Activated naive CD4-positive, alpha-beta T cell treated with anti-CD3 and anti-CD28 coated beads, Interleukin-2, amount 10 ng/mL, durations not matched to agents 7 days and 5 days (primary cell): ENCODE data around the gene C1QB.
"Not testable (repeated sequence)": the region's sequence is repeated elsewhere in the genome, so short reads cannot be mapped to it uniquely, and the experiment has no call there.

ENCODE experiments used
- CTCF ChIA-PET: fragments of 350-600 bp; sonication (Branson Sonifier 250); formaldehyde crosslinking; loops from one replicate; lab custom pipeline; 2021; ENCODE audit warnings: antibody characterized with exemption; lab: Charles Lee
- DNase-seq: peaks from one replicate; pipeline ENCODE4 v3.0.0-alpha.2; 2020
- H3K27ac Mint-ChIP-seq: one replicate; pipeline ENCODE4 v1.8.0; 2021; ENCODE audit warnings: mild to moderate bottlenecking, moderate library complexity, mixed read lengths
- H3K27me3 Mint-ChIP-seq: one replicate; pipeline ENCODE4 v1.8.0; 2021; ENCODE audit warnings: mild to moderate bottlenecking, mixed read lengths
- H3K36me3 Mint-ChIP-seq: one replicate; pipeline ENCODE4 v1.8.0; 2021; ENCODE audit warnings: mixed read lengths
- H3K4me1 Mint-ChIP-seq: one replicate; pipeline ENCODE4 v1.8.0; 2021; ENCODE audit warnings: mixed read lengths
- H3K4me3 Mint-ChIP-seq: one replicate; pipeline ENCODE4 v1.8.0; 2021; ENCODE audit warnings: mild to moderate bottlenecking, moderate library complexity, mixed read lengths
- H3K9me3 Mint-ChIP-seq: one replicate; pipeline ENCODE4 v1.8.0; 2021; ENCODE audit warnings: mixed read lengths

Gene C1QB

DNA sequence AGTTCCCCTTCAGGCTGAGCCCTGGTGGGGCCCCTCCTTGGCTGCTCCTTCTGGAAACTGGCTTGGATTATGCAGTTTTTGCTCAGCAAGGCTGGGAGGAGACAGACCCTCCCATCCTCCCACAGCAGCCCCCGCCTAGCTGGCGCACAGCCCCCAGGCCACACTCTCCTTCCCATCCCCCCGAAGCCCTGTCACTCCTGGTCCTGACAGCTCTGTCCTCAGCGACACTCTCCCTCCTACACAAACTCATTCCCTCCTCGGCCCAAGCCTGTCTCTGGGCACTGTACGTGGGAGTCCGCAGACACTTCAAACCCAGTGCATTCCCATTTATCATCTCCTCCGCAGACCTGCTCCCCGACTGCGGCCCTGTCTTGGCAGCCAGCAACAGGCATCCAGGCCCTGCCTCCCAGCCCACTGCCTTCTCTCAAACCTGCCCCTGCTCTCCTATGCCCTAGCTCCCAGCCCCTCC is 32.6 kb downstream of the C1QB start:
- CTCF ChIA-PET: no interaction called here
- H3K27ac Mint-ChIP-seq: no peak overlapping the region

DNA sequence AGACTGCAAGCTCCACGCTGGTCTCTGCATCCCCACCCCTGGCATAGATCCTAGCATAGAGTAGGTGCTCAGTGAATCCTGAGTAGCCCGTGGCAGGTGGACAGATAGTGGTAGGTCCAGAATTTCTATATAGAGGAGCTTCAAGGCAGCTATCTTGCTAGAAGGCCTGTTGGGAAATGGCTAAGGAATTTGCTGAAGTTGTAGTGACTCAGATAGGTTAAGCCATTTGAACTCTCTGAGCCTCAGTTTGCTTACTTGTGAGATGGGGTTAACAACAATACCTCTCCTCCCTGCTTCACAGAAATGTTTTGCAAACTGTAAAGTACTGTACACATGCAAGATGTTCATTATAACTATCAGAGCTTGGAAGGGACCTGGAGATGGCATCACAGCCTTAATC is 34.2 kb downstream of the C1QB start:
- Mint-ChIP-seq H3K27me3 (peaks cover 34% of the 10 kb centered on the region), H3K27ac (no peak overlapping the region), H3K4me1 (no peaks in the 10 kb centered on the region), H3K9me3 (no peaks in the 10 kb centered on the region), H3K4me3 (no peak overlapping the region), H3K36me3 (no peaks in the 10 kb centered on the region)
- CTCF ChIA-PET: no interaction called here
- DNase-seq: no peak

More for the DNA sequence above, 32.6 kb downstream of the C1QB start:
- no peaks in the 10 kb centered on the region for H3K4me1 Mint-ChIP-seq
- peaks cover 30% of the 10 kb centered on the region for H3K27me3 Mint-ChIP-seq
- no peak overlapping the region for H3K4me3 Mint-ChIP-seq
- no peak for DNase-seq
- H3K36me3 Mint-ChIP-seq: no peaks in the 10 kb centered on the region
- H3K9me3 Mint-ChIP-seq: no peaks in the 10 kb centered on the region

DNA sequence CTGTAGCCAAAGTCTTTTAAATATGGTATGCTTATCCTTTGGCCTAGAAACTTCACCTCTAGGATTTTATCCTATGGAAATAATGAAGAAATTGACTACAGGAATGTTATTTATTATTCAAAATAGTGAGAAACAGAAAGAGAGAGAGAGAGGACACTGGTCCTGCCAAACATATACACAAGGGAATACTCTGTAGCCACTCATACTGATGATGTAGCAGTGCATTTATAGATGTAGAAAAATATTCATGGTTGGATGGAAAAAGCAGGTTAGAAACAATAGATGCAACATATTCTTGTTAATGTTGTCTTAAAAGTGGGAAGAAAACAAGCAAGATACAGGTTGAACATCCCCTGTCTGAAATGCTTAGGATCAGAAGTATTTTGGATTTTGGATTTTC is 35.4 kb downstream of the C1QB start:
- CTCF ChIA-PET: interaction anchor here (1.1 kb wide), 1 partner anchor 16 kb away, joined by 3 read pairs; no protein-coding TSS in a partner anchor
- no peak overlapping the region for H3K4me3 Mint-ChIP-seq
- H3K27me3 Mint-ChIP-seq: peaks cover 34% of the 10 kb centered on the region
- no peak overlapping the region for H3K27ac Mint-ChIP-seq
- DNase-seq: no peak
- no peaks in the 10 kb centered on the region for H3K36me3 Mint-ChIP-seq
- no peaks in the 10 kb centered on the region for H3K9me3 Mint-ChIP-seq
- no peaks in the 10 kb centered on the region for H3K4me1 Mint-ChIP-seq

DNA sequence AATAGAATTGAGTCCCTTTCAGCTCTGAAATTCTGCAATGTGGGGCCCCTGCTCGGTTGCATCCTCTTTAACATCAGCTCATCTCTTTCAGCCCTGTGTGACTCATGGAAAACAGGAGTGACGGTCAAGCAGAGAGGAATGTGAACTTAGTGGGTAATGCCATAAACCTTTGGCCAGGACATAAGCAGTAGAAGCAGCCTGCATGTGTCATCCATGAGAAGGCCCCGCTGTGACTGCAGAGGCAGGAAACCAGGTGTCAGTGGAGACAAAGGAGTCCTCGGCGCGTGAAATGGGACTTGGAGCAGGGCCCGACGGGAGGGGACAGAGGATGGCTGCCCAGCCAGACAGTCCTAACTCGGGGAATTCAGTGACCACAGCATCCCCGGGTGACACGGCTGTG is 36.5 kb downstream of the C1QB start:
- Mint-ChIP-seq H3K9me3 (no peaks in the 10 kb centered on the region), H3K4me1 (no peaks in the 10 kb centered on the region), H3K27me3 (peaks cover 28% of the 10 kb centered on the region), H3K27ac (no peak overlapping the region), H3K4me3 (no peak overlapping the region), H3K36me3 (no peaks in the 10 kb centered on the region)
- no peak for DNase-seq
- CTCF ChIA-PET: no interaction called here

DNA sequence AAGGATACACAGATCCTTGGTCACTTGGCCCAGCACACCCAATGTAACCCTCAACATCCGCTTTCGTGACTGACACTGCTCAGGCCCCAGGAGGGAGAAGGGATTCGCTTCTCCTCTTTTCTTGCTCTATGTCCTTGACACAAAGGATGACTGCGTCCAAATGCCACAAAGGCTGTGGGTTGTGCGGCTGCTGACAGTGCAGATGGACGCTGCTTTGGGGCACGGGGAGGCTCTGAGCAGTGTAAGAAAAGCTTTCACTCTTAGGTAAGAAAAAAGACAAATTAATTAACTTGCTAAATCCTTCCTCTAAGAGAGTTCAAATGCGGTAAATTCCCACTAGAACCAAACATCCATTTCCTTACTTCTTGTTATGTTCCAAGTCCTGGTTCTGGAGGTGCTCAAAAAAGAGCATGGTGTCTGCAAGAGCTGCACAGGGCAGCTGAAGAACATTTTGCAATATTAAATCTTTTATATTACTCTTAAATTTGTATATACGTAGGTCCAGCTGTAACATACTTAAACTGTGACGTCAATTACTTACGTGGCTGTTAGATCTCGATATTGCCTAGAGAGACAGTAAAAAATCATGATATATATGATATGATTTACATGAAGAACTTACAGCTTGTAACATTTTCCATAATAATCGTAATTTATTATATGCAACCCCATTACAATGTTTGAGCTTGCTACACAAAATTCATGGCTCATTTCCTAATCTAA is 38.2 kb downstream of the C1QB start:
- Mint-ChIP-seq H3K4me1 (no peaks in the 10 kb centered on the region), H3K27ac (no peak overlapping the region), H3K4me3 (no peak overlapping the region), H3K9me3 (no peaks in the 10 kb centered on the region), H3K36me3 (no peaks in the 10 kb centered on the region), H3K27me3 (peaks cover 14% of the 10 kb centered on the region)
- CTCF ChIA-PET: no interaction called here
- no peak for DNase-seq

DNA sequence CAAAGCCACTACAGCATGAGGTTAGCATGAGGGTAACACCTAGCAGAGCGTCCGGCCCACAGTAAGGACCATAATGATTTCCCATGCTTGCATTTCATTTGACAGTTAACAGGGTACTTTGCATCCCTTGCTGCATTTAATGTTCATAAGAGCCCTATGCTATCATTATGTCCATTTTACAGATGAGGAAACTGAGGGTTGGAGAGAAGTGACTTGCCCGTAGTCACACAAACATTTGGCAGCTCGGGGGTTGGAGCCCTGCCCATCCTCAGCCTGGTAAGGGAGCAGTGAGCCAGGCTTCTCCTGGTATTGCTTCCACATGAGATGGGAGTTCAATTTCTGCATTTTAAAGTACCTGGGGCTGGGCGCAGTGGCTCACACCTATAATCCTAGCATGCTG is 41.1 kb downstream of the C1QB start:
- Mint-ChIP-seq H3K27ac (no peak overlapping the region), H3K27me3 (peaks cover 7% of the 10 kb centered on the region), H3K4me3 (no peak overlapping the region), H3K9me3 (no peaks in the 10 kb centered on the region), H3K36me3 (no peaks in the 10 kb centered on the region), H3K4me1 (no peaks in the 10 kb centered on the region)
- CTCF ChIA-PET: no interaction called here
- DNase-seq: no peak

DNA sequence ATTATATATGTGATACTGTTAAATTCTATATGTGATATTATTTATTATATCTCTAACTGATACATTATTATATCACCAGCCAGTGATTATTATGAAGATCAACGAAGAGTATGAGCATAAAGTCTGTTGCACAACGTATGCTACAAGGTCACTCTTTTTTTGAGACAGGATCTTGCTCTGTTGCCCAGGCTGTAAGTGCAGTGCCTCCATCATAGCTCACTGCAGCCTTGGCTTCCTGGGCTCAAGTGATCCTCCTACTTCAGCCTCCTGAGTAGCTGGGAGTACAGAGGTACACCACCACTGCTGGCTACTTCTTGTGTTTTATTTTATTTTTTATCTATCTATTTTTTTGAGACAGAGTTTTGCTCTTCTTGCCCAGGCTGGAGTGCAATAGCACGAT is 43.6 kb downstream of the C1QB start:
- H3K36me3 Mint-ChIP-seq: no peaks in the 10 kb centered on the region
- no peak overlapping the region for H3K27ac Mint-ChIP-seq
- H3K27me3 Mint-ChIP-seq: peaks cover 6% of the 10 kb centered on the region
- CTCF ChIA-PET: no interaction called here
- no peak for DNase-seq
- no peaks in the 10 kb centered on the region for H3K9me3 Mint-ChIP-seq
- no peaks in the 10 kb centered on the region for H3K4me1 Mint-ChIP-seq
- no peak overlapping the region for H3K4me3 Mint-ChIP-seq

DNA sequence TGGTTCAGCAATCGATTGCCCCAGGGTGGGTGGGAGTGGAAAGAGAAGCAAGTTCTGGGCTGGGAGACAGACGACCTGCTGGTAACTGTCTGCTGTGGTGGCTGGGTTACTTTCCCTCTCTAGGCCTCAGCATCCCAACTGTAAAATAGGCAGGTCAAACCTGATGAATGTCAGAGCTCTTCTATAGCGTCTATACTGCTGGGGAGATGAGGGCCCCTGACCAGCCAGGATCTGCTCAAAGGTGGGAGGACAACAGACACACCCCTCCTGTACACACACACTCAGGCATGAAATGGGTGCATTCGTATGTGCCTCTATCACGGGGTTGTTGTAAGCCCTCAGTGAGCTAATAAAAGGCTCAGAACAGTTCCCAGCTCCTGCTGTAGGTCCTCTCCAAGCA is 44.9 kb downstream of the C1QB start:
- H3K27me3 Mint-ChIP-seq: peaks cover 10% of the 10 kb centered on the region
- no peaks in the 10 kb centered on the region for H3K9me3 Mint-ChIP-seq
- CTCF ChIA-PET: no interaction called here
- no peaks in the 10 kb centered on the region for H3K36me3 Mint-ChIP-seq
- no peaks in the 10 kb centered on the region for H3K4me1 Mint-ChIP-seq
- no peak overlapping the region for H3K27ac Mint-ChIP-seq
- no peak overlapping the region for H3K4me3 Mint-ChIP-seq
- no peak for DNase-seq

DNA sequence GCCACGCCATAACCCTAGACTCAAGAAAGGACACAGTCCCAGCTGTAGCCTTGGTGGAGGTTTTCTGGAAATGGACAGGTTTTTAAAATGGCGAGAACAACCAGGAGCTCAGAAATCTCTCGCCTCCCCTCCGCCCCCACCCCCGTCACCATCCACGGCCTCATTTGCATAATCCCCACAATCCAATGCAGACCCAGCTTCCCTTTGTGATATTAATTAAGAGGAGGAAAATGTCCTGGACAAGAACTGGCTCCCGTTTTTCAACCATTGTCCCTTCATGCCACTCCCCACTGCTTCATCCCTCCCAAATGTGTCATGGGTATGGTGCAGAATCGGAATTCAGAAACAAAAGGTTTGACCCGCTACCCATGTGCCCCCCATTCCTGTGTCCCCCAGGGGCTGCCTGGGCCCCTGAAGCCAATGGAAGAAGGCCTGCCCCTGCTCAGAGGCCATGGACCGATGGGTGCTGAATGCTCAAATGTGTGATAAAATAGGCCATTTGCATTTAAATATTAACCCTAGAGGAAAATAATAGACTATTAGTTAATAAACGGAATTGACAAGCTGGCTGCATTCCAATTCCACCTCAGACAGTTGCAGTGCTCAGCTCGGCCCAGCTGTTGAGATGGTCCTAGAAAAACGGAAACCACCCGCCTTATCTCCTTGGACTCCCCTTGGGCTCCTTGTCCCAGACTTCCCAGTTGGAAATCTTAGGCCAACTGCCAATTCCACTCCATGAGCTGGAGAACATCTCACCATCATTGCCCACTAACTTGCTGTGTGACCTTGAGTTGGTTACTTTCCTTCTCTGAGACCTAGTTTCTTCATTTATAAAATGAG is 46.9 kb downstream of the C1QB start:
- DNase-seq: no peak
- Mint-ChIP-seq H3K27me3 (peaks cover 21% of the 10 kb centered on the region), H3K9me3 (no peaks in the 10 kb centered on the region), H3K4me3 (no peak overlapping the region), H3K27ac (no peak overlapping the region), H3K36me3 (no peaks in the 10 kb centered on the region), H3K4me1 (no peaks in the 10 kb centered on the region)
- CTCF ChIA-PET: no interaction called here

DNA sequence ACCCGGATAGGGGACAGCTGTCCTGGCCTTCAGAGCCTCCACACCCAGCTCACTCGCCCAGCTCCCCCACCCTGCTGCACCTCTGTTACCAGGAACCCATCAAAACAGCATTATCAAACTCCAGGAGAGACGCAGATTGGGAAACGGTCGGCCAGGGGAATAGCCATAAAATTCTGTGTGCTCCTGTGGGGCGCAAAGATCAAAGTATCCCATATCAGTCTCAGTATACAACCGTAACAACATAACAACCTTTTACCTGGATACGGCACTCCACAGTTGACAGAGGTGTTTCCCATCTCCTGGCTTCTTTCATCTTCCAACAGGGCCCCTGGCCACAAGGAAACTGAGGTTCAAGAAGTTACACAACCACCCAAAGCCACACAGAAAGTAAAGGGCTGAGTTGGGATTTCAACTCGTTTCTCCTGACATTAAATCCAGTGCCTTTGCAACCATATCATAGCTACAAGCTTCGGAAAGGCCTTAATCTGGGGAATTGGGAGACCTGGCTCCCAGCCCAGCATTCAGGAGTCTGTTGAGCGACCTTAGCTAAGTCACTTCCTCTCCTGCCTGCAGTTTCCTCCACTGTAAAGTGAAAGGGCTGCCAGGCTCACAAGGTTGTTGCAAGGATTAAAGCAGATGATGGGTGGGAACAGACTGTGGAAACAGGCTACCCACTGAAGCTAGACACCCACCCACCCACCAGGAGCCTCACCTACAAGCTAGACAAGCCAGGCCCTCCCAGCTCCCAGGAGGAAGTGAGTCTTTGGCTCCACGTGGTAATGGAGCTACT is 49.5 kb downstream of the C1QB start:
- H3K4me3 Mint-ChIP-seq: no peak overlapping the region
- H3K27me3 Mint-ChIP-seq: peaks cover 25% of the 10 kb centered on the region
- no peak for DNase-seq
- no peaks in the 10 kb centered on the region for H3K36me3 Mint-ChIP-seq
- H3K27ac Mint-ChIP-seq: no peak overlapping the region
- CTCF ChIA-PET: interaction anchor here (0.6 to 3.6 kb wide), 4 partner anchors 16 to 194 kb away, joined by 3 to 48 read pairs (median 12); no protein-coding TSS in a partner anchor
- no peaks in the 10 kb centered on the region for H3K9me3 Mint-ChIP-seq
- no peaks in the 10 kb centered on the region for H3K4me1 Mint-ChIP-seq

DNA sequence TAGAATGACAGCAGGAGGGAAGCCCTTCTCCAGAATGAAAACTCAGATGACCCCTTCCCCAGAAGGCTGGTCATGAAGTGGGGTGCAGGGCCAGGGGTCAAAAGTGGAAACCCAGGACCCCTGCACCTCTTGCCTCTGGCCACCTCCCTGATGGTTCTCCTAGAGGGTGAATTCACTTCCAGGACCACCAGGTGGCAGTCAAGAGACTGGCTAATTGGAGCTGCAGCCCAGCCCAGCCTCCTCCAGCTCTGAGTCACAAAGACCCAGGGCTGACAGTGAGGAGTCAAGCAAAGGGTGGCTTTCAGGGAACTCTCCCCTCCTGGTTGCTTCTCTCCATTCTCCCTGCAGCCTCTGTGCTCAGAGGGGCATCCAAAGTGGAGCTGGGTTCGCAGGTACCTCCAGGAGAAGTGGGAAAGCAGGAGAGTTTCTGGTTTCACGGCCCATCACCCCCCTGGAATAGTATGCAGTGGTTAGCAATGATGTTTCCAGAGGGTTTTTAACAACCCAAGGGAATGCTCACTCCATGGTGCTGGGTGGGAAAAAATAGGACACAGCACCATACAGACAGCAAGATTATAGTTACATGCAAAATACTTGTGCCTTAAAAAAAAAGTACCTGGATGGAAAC is 51.5 kb downstream of the C1QB start:
- Mint-ChIP-seq H3K36me3 (no peaks in the 10 kb centered on the region), H3K9me3 (no peaks in the 10 kb centered on the region)
- CTCF ChIA-PET: interaction anchor here (0.6 to 3.6 kb wide), 20 partner anchors 8 to 1001 kb away, joined by 3 to 48 read pairs (median 4); no protein-coding TSS in a partner anchor

DNA sequence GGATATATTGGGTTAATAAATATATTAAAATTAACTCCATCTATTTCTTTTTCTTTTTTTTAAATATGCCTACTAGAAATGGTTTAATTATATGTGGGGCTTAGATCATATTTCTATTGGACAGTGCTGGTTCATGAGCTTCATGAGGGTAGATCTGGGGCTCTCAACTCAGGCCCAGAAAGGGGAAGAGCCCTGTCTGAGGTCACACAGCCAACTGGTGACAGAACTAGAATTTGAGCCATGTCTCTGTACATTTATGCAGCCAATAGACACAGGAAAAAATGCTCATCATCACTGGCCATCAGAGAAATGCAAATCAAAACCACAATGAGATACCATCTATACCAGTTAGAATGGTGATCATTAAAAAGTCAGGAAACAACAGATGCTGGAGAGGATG is 52.5 kb downstream of the C1QB start:
- Mint-ChIP-seq H3K4me3 (no peak overlapping the region), H3K27ac (no peak overlapping the region), H3K36me3 (no peaks in the 10 kb centered on the region), H3K27me3 (peaks cover 56% of the 10 kb centered on the region), H3K4me1 (peaks cover 2% of the 10 kb centered on the region), H3K9me3 (no peaks in the 10 kb centered on the region)
- CTCF ChIA-PET: interaction anchor here (2.0 to 3.6 kb wide), 2 partner anchors 184 to 258 kb away, joined by 14 to 48 read pairs; no protein-coding TSS in a partner anchor
- no peak for DNase-seq

More for the DNA sequence above, 51.5 kb downstream of the C1QB start:
- DNase-seq: peak; percentile 82
- H3K4me3 Mint-ChIP-seq: no peak overlapping the region
- peaks cover 46% of the 10 kb centered on the region for H3K27me3 Mint-ChIP-seq
- no peaks in the 10 kb centered on the region for H3K4me1 Mint-ChIP-seq
- no peak overlapping the region for H3K27ac Mint-ChIP-seq

DNA sequence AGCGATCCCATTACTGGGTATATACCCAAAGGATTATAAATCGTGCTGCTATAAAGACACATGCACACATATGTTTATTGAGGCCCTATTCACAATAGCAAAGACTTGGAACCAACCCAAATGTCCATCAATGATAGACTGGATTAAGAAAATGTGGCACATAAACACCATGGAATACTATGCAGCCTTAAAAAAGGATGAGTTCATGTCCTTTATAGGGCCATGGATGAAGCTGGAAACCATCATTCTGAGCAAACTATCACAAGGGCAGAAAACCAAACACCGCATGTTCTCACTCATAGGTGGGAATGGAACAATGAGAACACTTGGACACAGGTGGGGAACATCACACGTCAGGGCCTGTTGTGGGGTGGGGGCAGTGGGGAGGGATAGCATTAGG is 53.1 kb downstream of the C1QB start:
- CTCF ChIA-PET, H3K9me3 Mint-ChIP-seq, H3K4me1 Mint-ChIP-seq, DNase-seq, H3K36me3 Mint-ChIP-seq, H3K27ac Mint-ChIP-seq, H3K4me3 Mint-ChIP-seq: not testable (repeated sequence)
- peaks cover 53% of the 10 kb centered on the region for H3K27me3 Mint-ChIP-seq
